HG02981 (cell line): ENCODE data around the gene NUDT16.
"Not testable (repeated sequence)": the region's sequence is repeated elsewhere in the genome, so short reads cannot be mapped to it uniquely, and the experiment has no call there.

Experiments
- ATAC-seq: cut with Tn5 transposase; IDR thresholded peaks from one replicate; pipeline ENCODE4 v1.9.1; 2021; ENCODE audit warnings: mild to moderate bottlenecking, moderate library complexity; ENCODE audit not compliant: unreplicated experiment

NUDT16 gene

GRCh38 chr3:131381445-131382291, at the start of gene NUDT16:
Gene NUDT16 (plus strand): TSS chr3:131381774. CDS start chr3:131381805, 31 bp downstream.
- peak; percentile 99 for ATAC-seq

- no peak for ATAC-seq
Observed at GRCh38 chr3:131338948-131339640, 42.5 kb upstream of the NUDT16 start.

- ATAC-seq, result no peak
Observed at GRCh38 chr3:131341761-131342160, 39.8 kb upstream of the NUDT16 start.

GRCh38 chr3:131348911-131349310, 32.7 kb upstream of the NUDT16 start:
- ATAC-seq, result no peak

GRCh38 chr3:131349454-131349853, 32.1 kb upstream of the NUDT16 start:
- no peak for ATAC-seq

GRCh38 chr3:131349946-131350347, 31.6 kb upstream of the NUDT16 start:
- ATAC-seq, result no peak

GRCh38 chr3:131350506-131350905, 31.1 kb upstream of the NUDT16 start:
- no peak for ATAC-seq

GRCh38 chr3:131353016-131353877, 28.3 kb upstream of the NUDT16 start:
- peak; percentile 41 for ATAC-seq

- no peak for ATAC-seq
Observed at GRCh38 chr3:131353986-131354385, 27.6 kb upstream of the NUDT16 start.

- no peak for ATAC-seq
Observed at GRCh38 chr3:131356006-131356595, 25.5 kb upstream of the NUDT16 start.

- no peak for ATAC-seq
Observed at GRCh38 chr3:131357275-131357674, 24.3 kb upstream of the NUDT16 start.

GRCh38 chr3:131360191-131360755, 21.3 kb upstream of the NUDT16 start:
- no peak for ATAC-seq

GRCh38 chr3:131361066-131361463, 20.5 kb upstream of the NUDT16 start:
- not testable (repeated sequence) for ATAC-seq

GRCh38 chr3:131361464-131362421, 19.8 kb upstream of the NUDT16 start:
- ATAC-seq, result peak; percentile 84

- no peak for ATAC-seq
Observed at GRCh38 chr3:131363275-131363674, 18.3 kb upstream of the NUDT16 start.

- ATAC-seq, result no peak
Observed at GRCh38 chr3:131370935-131371687, 10.5 kb upstream of the NUDT16 start.

GRCh38 chr3:131371688-131372066, 9.9 kb upstream of the NUDT16 start:
- ATAC-seq, result no peak

GRCh38 chr3:131374741-131375140, 6.8 kb upstream of the NUDT16 start:
- ATAC-seq, result no peak
